Body of pancreas (tissue), 4 donors: ENCODE results near the gene RAI1.

ENCODE experiments used
- CTCF ChIP-seq, 7 experiments: fragments of 450-650 bp in 4 of 7; fragments of 200-600 bp in 3 of 7; sonication (generic) in 3 of 7; IDR thresholded peaks; one replicate each; pipeline ENCODE4 v1.5.1; 2016 to 2019; ENCODE audit warnings: antibody characterized with exemption in 7 of 7
- POLR2A ChIP-seq, 3 donors: fragments of 450-650 bp; IDR thresholded peaks; one replicate each; pipeline ENCODE4 v1.6.1; 2016; ENCODE audit warnings: antibody characterized with exemption in 3 of 3, mild to moderate bottlenecking in 2 of 3

- no peak for TF ChIP-seq CTCF (IDR thresholded peaks at IDR 0.05)
- TF ChIP-seq POLR2A (IDR thresholded peaks at IDR 0.05), result no peak
Observed at GRCh38 chr17:17793378-17794214, 112.3 kb downstream of the RAI1 start.
